CD4-positive, alpha-beta T cell treated with Interleukin-1 beta for 1 hour (primary cell): Measurements from ENCODE around the gene MRPL18.
"Not testable (repeated sequence)": the region's sequence is repeated elsewhere in the genome, so short reads cannot be mapped to it uniquely, and the experiment has no call there.

Experiments
- DNase-seq, 2 donors: peaks; one replicate each; pipeline ENCODE4 v3.0.0-alpha.2; 2020 to 2022

The MRPL18 gene

GRCh38 chr6:159777240-159777904 lies 12.9 kb upstream of the MRPL18 start:
- DNase-seq: no peak

- no peak for DNase-seq
Measured at GRCh38 chr6:159778131-159778530, 12.1 kb upstream of the MRPL18 start.

- DNase-seq: no peak
Measured at GRCh38 chr6:159778542-159779103, 11.6 kb upstream of the MRPL18 start.

- no peak for DNase-seq
Measured at GRCh38 chr6:159788276-159788675, 2.0 kb upstream of the MRPL18 start.

- peak; percentile 11 to 29 for DNase-seq
Measured at GRCh38 chr6:159788753-159789376, 1.4 kb upstream of the MRPL18 start.

- DNase-seq: peak; percentile 99
Measured at GRCh38 chr6:159789377-159790148, 704 bp upstream of the MRPL18 start, which contains the start of gene TCP1. Gene TCP1 (minus strand): TSS chr6:159789602. CDS start chr6:159789468, 134 bp downstream.

- DNase-seq: peak in 1 of 2 donors; percentile 26
Measured at GRCh38 chr6:159790956-159791598, 810 bp downstream of the MRPL18 start.

- DNase-seq: not testable (repeated sequence)
Measured at GRCh38 chr6:159794976-159795375, 4.7 kb downstream of the MRPL18 start.

- no peak for DNase-seq
Measured at GRCh38 chr6:159797554-159797953, 7.3 kb downstream of the MRPL18 start.

- DNase-seq: no peak
Measured at GRCh38 chr6:159800141-159800865, 10.0 kb downstream of the MRPL18 start, which contains the start of gene PNLDC1. Gene PNLDC1 (plus strand): TSS chr6:159800276. CDS start chr6:159800308, 32 bp downstream.

GRCh38 chr6:159801935-159802334 lies 11.7 kb downstream of the MRPL18 start:
- DNase-seq: no peak

GRCh38 chr6:159804504-159804903 lies 14.2 kb downstream of the MRPL18 start:
- no peak for DNase-seq

- no peak for DNase-seq
Measured at GRCh38 chr6:159805440-159806020, 15.3 kb downstream of the MRPL18 start.

- no peak for DNase-seq
Measured at GRCh38 chr6:159806021-159806458, 15.8 kb downstream of the MRPL18 start.

- no peak for DNase-seq
Measured at GRCh38 chr6:159807150-159807858, 17.0 kb downstream of the MRPL18 start.

- DNase-seq: no peak
Measured at GRCh38 chr6:159808647-159809046, 18.4 kb downstream of the MRPL18 start.

GRCh38 chr6:159809149-159809548 lies 18.9 kb downstream of the MRPL18 start:
- no peak for DNase-seq

- DNase-seq: no peak
Measured at GRCh38 chr6:159813781-159814180, 23.5 kb downstream of the MRPL18 start.

- DNase-seq: no peak
Measured at GRCh38 chr6:159815410-159815809, 25.1 kb downstream of the MRPL18 start.

- DNase-seq: not testable (repeated sequence)
Measured at GRCh38 chr6:159816775-159817174, 26.5 kb downstream of the MRPL18 start.
